HepG2 (cell line): ENCODE measurements around the gene B3GNT9. TPM values are rescaled to one million over a fixed set of nuclear protein-coding genes. Genes with fewer than 3 reads are reported as not detected.

Experiments
- FOXO1 ChIP-seq: sonication (generic); formaldehyde crosslinking; IDR thresholded peaks from 2 replicates; pipeline ENCODE4 v1.4.0; 2020; ENCODE audit warnings: missing genetic modification reagents
- MIXL1 ChIP-seq: IDR thresholded peaks from 2 replicates; pipeline ENCODE4 v1.6.1; 2016
- NONO ChIP-seq, 2 experiments: fragments of 450-650 bp in 1 of 2; sonication (generic) in 1 of 2; formaldehyde crosslinking in 1 of 2; IDR thresholded peaks in 1 of 2; conservative IDR thresholded peaks in 1 of 2; 2 replicates each; pipeline versions ENCODE4 v1.6.1 to v1.8.0; 2017 to 2022; ENCODE audit warnings: mild to moderate bottlenecking in 1 of 2, missing genetic modification reagents in 1 of 2, moderate library complexity in 1 of 2
- SMAD1 ChIP-seq: sonication (generic); formaldehyde crosslinking; IDR thresholded peaks from 2 replicates; pipeline ENCODE4 v1.4.0; 2020; ENCODE audit warnings: missing genetic modification reagents, low read depth, mild to moderate bottlenecking, borderline replicate concordance
- TCF7L2 ChIP-seq: IDR thresholded peaks from 2 replicates; pipeline ENCODE4 v1.6.1; 2011; ENCODE audit warnings: mild to moderate bottlenecking, low read depth, low read length, moderate library complexity
- ZBTB40 ChIP-seq, 2 experiments: fragments of 450-650 bp in 1 of 2; sonication (generic) in 1 of 2; formaldehyde crosslinking in 1 of 2; IDR thresholded peaks; 2 replicates each; pipeline versions ENCODE4 v1.6.1 to v1.8.0; 2016 to 2022; ENCODE audit warnings: antibody characterized with exemption in 1 of 2, mild to moderate bottlenecking in 1 of 2, missing genetic modification reagents in 1 of 2
- polyA plus RNA-seq, 8 experiments: library from polyadenylated mRNA; depleted of rRNA in 3 of 8; stranded (reverse) in 7 of 8; unstranded in 1 of 8; fragments of >200 nt; fragmentation: Illumina TruSeq in 4 of 8; extraction: Trizol in 4 of 8; gene quantifications; 2 replicates each; pipeline versions ENCODE4 v1.2.1 to v1.2.3, GENCODE V29; 2011 to 2016; ENCODE audit warnings: low read depth in 4 of 8, missing spikeins in 1 of 8, mixed read lengths in 1 of 8; ENCODE audit not compliant: insufficient read depth in 1 of 8
- total RNA-seq, 5 experiments: library from RNA; depleted of rRNA; stranded (reverse); fragments of >200 nt; fragmentation: Illumina TruSeq; extraction: Trizol; gene quantifications; 2 replicates each; pipeline ENCODE4 v1.2.3, GENCODE V29; 2016; ENCODE audit warnings: low read depth in 1 of 5
- TF ChIP-seq, protein P1 (sequence below): sonication (generic); formaldehyde crosslinking; IDR thresholded peaks from 2 replicates; pipeline ENCODE4 v1.4.0; 2020; ENCODE audit warnings: mild to moderate bottlenecking, missing genetic modification reagents
- TF ChIP-seq, protein P2 (sequence below): sonication (generic); formaldehyde crosslinking; IDR thresholded peaks from 2 replicates; pipeline ENCODE4 v1.4.0; 2020; ENCODE audit warnings: missing genetic modification reagents, borderline replicate concordance

The B3GNT9 gene
- total and polyA plus RNA-seq, 2 of the 13 experiments (the other 11 are each of a cell fraction or from before 2014, with no cell fraction given) = 1.5 to 3.1 TPM

DNA sequence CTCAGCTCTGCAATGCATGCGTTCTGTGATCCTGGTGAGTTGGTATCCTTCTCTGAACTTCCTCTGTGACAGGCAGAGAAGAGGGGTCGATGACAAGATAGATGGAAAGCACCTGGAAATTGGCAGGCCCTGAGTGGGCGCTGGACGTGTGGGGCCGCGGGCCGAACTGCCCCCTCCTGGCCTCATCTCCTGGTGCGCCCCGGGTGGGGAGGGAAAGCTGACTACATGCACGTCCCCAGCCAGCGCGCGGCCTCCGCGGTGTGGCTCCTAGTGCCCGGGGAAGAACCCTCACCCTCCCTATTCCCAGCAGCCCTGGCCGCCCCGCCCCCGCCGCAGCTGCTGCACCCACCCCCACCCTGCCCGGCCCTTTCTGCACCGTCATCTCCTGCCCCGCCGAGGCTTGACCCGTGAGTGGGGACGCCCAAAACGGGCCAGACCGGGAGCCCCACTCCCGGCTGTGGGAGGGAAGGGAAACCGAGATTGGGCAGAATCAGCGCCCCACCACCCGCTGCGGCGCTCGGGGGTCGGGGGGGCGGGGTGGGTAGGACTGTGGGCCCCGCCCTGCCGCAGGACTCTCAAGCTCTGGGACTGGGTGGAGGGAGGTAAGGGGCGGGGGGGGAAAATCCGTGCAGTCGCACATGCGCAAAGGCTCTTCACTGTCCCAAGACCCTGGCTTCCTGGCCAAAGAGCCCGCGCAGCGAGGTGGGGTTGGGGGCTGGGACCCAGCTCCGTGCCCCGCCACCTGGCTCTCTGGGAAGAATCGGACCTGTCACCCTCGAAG lies 19.6 kb upstream of the B3GNT9 start, which contains the start of gene NOL3 (continued):
- TF ChIP-seq, protein P1, sequence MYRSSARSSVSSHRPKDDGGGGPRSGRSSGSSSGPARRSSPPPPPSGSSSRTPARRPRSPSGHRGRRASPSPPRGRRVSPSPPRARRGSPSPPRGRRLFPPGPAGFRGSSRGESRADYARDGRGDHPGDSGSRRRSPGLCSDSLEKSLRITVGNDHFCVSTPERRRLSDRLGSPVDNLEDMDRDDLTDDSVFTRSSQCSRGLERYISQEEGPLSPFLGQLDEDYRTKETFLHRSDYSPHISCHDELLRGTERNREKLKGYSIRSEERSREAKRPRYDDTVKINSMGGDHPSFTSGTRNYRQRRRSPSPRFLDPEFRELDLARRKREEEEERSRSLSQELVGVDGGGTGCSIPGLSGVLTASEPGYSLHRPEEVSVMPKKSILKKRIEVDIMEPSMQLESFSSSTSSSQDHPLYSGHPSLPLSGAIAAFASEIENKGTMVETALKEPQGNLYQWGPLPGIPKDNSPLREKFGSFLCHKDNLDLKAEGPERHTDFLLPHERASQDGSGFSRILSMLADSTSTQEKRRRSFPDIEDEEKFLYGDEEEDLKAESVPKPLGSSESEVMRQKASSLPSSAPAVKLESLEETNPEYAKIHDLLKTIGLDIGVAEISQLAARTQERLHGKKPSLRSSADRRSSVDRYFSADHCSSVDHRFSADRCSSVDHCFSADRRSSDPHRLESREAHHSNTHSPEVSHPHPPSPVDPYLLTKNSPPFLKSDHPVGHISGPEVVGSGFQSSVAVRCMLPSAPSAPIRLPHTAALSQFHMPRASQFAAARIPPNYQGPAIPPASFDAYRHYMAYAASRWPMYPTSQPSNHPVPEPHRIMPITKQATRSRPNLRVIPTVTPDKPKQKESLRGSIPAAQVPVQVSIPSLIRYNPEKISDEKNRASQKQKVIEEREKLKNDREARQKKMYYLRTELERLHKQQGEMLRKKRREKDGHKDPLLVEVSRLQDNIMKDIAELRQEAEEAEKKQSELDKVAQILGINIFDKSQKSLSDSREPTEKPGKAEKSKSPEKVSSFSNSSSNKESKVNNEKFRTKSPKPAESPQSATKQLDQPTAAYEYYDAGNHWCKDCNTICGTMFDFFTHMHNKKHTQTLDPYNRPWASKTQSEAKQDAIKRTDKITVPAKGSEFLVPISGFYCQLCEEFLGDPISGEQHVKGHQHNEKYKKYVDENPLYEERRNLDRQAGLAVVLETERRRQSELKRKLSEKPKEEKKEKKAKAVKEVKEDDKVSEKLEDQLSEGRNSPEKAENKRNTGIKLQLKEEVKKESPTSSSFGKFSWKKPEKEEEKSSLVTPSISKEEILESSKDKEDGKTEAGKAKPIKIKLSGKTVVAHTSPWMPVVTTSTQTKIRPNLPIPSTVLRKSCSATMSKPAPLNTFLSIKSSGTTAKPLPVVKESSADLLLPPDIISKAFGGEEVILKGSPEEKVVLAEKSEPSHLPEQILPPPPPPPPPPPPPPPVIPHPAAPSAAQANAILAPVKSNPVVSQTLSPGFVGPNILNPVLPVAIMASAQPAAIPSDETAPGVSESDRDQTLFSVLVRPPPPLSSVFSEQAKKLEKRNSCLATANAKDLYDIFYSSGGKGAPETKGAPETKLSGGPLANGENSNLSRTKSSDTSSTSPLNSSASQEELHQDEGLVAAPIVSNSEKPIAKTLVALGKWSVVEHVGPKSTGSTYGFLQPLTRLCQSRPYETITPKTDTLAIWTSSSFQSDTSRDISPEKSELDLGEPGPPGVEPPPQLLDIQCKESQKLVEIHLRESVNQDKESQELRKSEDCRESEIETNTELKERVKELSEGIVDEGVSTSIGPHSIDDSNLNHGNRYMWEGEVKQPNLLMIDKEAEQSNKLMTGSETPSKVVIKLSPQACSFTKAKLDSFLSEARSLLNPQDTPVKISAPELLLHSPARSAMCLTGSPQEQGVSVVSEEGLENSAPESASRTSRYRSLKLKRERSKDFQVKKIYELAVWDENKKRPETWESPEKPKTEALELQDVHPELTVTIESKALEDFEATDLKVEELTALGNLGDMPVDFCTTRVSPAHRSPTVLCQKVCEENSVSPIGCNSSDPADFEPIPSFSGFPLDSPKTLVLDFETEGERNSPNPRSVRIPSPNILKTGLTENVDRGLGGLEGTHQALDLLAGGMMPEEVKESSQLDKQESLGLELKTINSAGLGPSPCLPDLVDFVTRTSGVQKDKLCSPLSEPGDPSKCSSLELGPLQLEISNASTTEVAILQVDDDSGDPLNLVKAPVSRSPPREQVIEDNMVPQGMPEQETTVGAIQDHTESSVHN (CRISPR knock-in tag) = no peak
- TF ChIP-seq MIXL1 = peak; percentile 59; the same call in 1 of the 2 replicates
- TF ChIP-seq, protein P2, sequence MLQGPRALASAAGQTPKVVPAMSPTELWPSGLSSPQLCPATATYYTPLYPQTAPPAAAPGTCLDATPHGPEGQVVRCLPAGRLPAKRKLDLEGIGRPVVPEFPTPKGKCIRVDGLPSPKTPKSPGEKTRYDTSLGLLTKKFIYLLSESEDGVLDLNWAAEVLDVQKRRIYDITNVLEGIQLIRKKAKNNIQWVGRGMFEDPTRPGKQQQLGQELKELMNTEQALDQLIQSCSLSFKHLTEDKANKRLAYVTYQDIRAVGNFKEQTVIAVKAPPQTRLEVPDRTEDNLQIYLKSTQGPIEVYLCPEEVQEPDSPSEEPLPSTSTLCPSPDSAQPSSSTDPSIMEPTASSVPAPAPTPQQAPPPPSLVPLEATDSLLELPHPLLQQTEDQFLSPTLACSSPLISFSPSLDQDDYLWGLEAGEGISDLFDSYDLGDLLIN = peak; percentile 45; the same call in 1 of the 2 replicates
- TF ChIP-seq TCF7L2 = no peak
- TF ChIP-seq ZBTB40 (IDR thresholded peaks at IDR 0.05) = no peak
- TF ChIP-seq ZBTB40 (CRISPR knock-in tag; IDR thresholded peaks at IDR 0.05) = no peak
- peak; percentile 67; the same call in 1 of the 2 replicates for TF ChIP-seq FOXO1
- TF ChIP-seq NONO (IDR thresholded peaks at IDR 0.05) = no peak
- TF ChIP-seq NONO (CRISPR knock-in tag; conservative IDR thresholded peaks at IDR 0.05) = 0 out of 2 replicates have a peak, but pooled peaks have one; percentile 1
- TF ChIP-seq SMAD1 = no peak
